WTC11 (cell line): ENCODE results near the gene MIEF1. TPM values are rescaled to one million over a fixed set of nuclear protein-coding genes. Genes with fewer than 3 reads are reported as not detected.

Experiments
- ATAC-seq: fragments of 200-7000 bp; cut with Tn5 transposase; 2 replicates; pipeline ENCODE4 v1.10.0; 2021; ENCODE audit warnings: mild to moderate bottlenecking, moderate library complexity
- CTCF ChIA-PET: fragments of 300-600 bp; sonication (Branson Sonifier 250); formaldehyde crosslinking; loops from one replicate; lab custom pipeline; 2021; ENCODE audit warnings: antibody characterized with exemption; lab: Charles Lee
- POLR2A ChIA-PET: fragments of 350-600 bp; sonication (Branson Sonifier 250); formaldehyde crosslinking; loops from one replicate; lab custom pipeline; 2021; ENCODE audit warnings: antibody characterized with exemption; lab: Charles Lee
- DNase-seq: peaks from one replicate; pipeline ENCODE4 v3.0.0; 2021; ENCODE audit warnings: low spot score
- H3K27ac Mint-ChIP-seq: 2 replicates; pipeline ENCODE4 v1.8.0; 2021; ENCODE audit warnings: mixed read lengths
- H3K27me3 Mint-ChIP-seq: 2 replicates; pipeline ENCODE4 v1.8.0; 2021; ENCODE audit warnings: low read depth, mild to moderate bottlenecking, moderate library complexity, mixed read lengths
- H3K36me3 Mint-ChIP-seq: 2 replicates; pipeline ENCODE4 v1.8.0; 2021; ENCODE audit warnings: mixed read lengths
- H3K4me1 Mint-ChIP-seq: 2 replicates; pipeline ENCODE4 v1.8.0; 2022; ENCODE audit warnings: mixed read lengths
- H3K4me3 Mint-ChIP-seq: 2 replicates; pipeline ENCODE4 v1.8.0; 2021; ENCODE audit warnings: mild to moderate bottlenecking, moderate library complexity, mixed read lengths
- H3K9me3 Mint-ChIP-seq: 2 replicates; pipeline ENCODE4 v1.8.0; 2021; ENCODE audit warnings: mixed read lengths
- CREM ChIP-seq: sonication (generic); formaldehyde crosslinking; IDR thresholded peaks from 2 replicates; pipeline ENCODE4 v1.8.1; 2022; ENCODE audit warnings: mild to moderate bottlenecking, missing genetic modification reagents, moderate library complexity
- EMX1 ChIP-seq: fragments of 250-450 bp; sonication (Bioruptor Pico); IDR thresholded peaks from 2 replicates; pipeline ENCODE4 v1.8.0; 2021; ENCODE audit warnings: mild to moderate bottlenecking
- ESRRA ChIP-seq: sonication (generic); formaldehyde crosslinking; IDR thresholded peaks from 2 replicates; pipeline ENCODE4 v1.8.1; 2022; ENCODE audit warnings: mild to moderate bottlenecking, missing genetic modification reagents, borderline replicate concordance
- FOXK1 ChIP-seq: sonication (generic); formaldehyde crosslinking; IDR thresholded peaks from 2 replicates; pipeline ENCODE4 v1.8.0; 2022; ENCODE audit warnings: mild to moderate bottlenecking, moderate library complexity, missing genetic modification reagents
- HMGA2 ChIP-seq: fragments of 250-450 bp; sonication (Bioruptor Pico); IDR thresholded peaks from 2 replicates; pipeline ENCODE4 v1.4.0; 2021; ENCODE audit warnings: mild to moderate bottlenecking, moderate library complexity
- JUN ChIP-seq: sonication (generic); formaldehyde crosslinking; IDR thresholded peaks from 2 replicates; pipeline ENCODE4 v1.8.0; 2023; ENCODE audit warnings: mild to moderate bottlenecking, missing genetic modification reagents
- MXD4 ChIP-seq: fragments of 250-450 bp; sonication (Bioruptor Pico); IDR thresholded peaks from 2 replicates; pipeline ENCODE4 v1.8.0; 2021; ENCODE audit warnings: mild to moderate bottlenecking, moderate library complexity, borderline replicate concordance
- PRRX2 ChIP-seq: fragments of 250-450 bp; sonication (Bioruptor Pico); IDR thresholded peaks from 2 replicates; pipeline ENCODE4 v1.8.0; 2021; ENCODE audit warnings: mild to moderate bottlenecking
- SMAD3 ChIP-seq: sonication (generic); formaldehyde crosslinking; IDR thresholded peaks from 2 replicates; pipeline ENCODE4 v1.8.0; 2022; ENCODE audit warnings: missing genetic modification reagents, mild to moderate bottlenecking, borderline replicate concordance
- SOX15 ChIP-seq: fragments of 250-450 bp; sonication (Bioruptor Pico); IDR thresholded peaks from 2 replicates; pipeline ENCODE4 v1.9.0; 2021; ENCODE audit warnings: mild to moderate bottlenecking
- TEAD1 ChIP-seq: sonication (generic); formaldehyde crosslinking; IDR thresholded peaks from 2 replicates; pipeline ENCODE4 v1.8.0; 2022; ENCODE audit warnings: mild to moderate bottlenecking, missing genetic modification reagents
- ZNF219 ChIP-seq: sonication (generic); formaldehyde crosslinking; IDR thresholded peaks from 2 replicates; pipeline ENCODE4 v1.8.0; 2023; ENCODE audit warnings: missing genetic modification reagents, mild to moderate bottlenecking, borderline replicate concordance
- ZNF423 ChIP-seq: fragments of 250-450 bp; sonication (Bioruptor Pico); IDR thresholded peaks from 2 replicates; pipeline ENCODE4 v2.1.2; 2022; ENCODE audit warnings: mild to moderate bottlenecking, moderate library complexity
- ZNF671 ChIP-seq: fragments of 250-450 bp; sonication (Bioruptor Pico); IDR thresholded peaks from 2 replicates; pipeline ENCODE4 v1.8.0; 2021; ENCODE audit warnings: mild to moderate bottlenecking
- total RNA-seq: library from RNA; stranded (reverse); gene quantifications from 3 replicates; pipeline ENCODE4 v1.2.3, GENCODE V29; 2021
- TF ChIP-seq, protein P1 (sequence below): fragments of 250-450 bp; sonication (Bioruptor Pico); IDR thresholded peaks from 2 replicates; pipeline ENCODE4 v1.9.0; 2021; ENCODE audit warnings: mild to moderate bottlenecking
- TF ChIP-seq, protein P2 (sequence below): sonication (generic); formaldehyde crosslinking; IDR thresholded peaks from 2 replicates; pipeline ENCODE4 v1.8.1; 2023; ENCODE audit warnings: mild to moderate bottlenecking, missing genetic modification reagents, moderate library complexity
- TF ChIP-seq, protein P3 (sequence below): fragments of 250-450 bp; sonication (Bioruptor Pico); IDR thresholded peaks from 2 replicates; pipeline ENCODE4 v1.9.0; 2021; ENCODE audit warnings: moderate library complexity, mild to moderate bottlenecking, inconsistent platforms, borderline replicate concordance
- TF ChIP-seq, protein P4 (sequence below): sonication (generic); formaldehyde crosslinking; IDR thresholded peaks from 2 replicates; pipeline ENCODE4 v1.8.0; 2022; ENCODE audit warnings: mild to moderate bottlenecking, missing genetic modification reagents
- TF ChIP-seq, protein P5 (sequence below): sonication (generic); formaldehyde crosslinking; IDR thresholded peaks from 2 replicates; pipeline ENCODE4 v1.8.1; 2022; ENCODE audit warnings: missing genetic modification reagents, borderline replicate concordance
- TF ChIP-seq, protein P6 (sequence below): sonication (generic); formaldehyde crosslinking; IDR thresholded peaks from 2 replicates; pipeline ENCODE4 v1.8.0; 2022; ENCODE audit warnings: missing genetic modification reagents

MIEF1 gene
- total RNA-seq, 1 experiment from 2014 or later: 38.7 TPM

DNA sequence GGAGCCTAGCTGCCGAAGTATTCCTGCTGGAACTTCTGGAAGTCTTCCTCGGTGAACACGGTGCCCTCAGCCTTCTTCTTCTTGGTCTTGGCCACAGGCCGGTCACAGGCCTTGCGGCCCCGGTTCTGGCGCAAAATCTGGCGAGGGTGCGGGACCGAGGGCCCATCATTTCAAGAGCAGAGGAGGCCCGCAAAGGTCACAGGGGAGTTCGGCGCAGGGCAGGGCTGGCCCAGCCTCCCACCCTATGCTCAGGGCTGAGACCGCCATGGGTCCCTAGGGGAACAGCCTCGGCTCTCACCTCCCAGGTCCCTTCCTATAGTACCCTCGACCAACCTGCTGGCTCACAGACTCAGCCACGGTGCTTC lies 27.4 kb downstream of the MIEF1 start:
- Mint-ChIP-seq H3K4me1 (peaks cover 67% of the 10 kb centered on the region), H3K4me3 (no peak overlapping the region), H3K27ac (peak overlapping the region; percentile 74; the same call in 1 of the 2 replicates), H3K27me3 (no peaks in the 10 kb centered on the region), H3K9me3 (no peaks in the 10 kb centered on the region), H3K36me3 (peaks cover 22% of the 10 kb centered on the region)
- ChIA-PET CTCF (interaction anchor here (0.7 to 2.7 kb wide), 50 partner anchors 9 to 515 kb away, joined by 3 to 54 read pairs (median 5); partner anchors contain the start of genes ATF4, MIEF1, RPL3 and TAB1), POLR2A (interaction anchor here (0.6 to 1.3 kb wide), 5 partner anchors 9 to 654 kb away, joined by 3 to 15 read pairs (median 3); partner anchors contain the start of gene ATF4)
- ATAC-seq: no peak
- DNase-seq: no peak
- TF ChIP-seq CREM (peak; percentile 66; the same call in 1 of the 2 replicates), JUN (CRISPR knock-in tag) (no peak), FOXK1 (CRISPR knock-in tag) (0 out of 2 replicates have a peak, but pooled peaks have one; percentile 19), ESRRA (CRISPR knock-in tag) (peak; percentile 1; the same call in 1 of the 2 replicates), SMAD3 (no peak)
- TF ChIP-seq, all 79 proteins: peak for 3

DNA sequence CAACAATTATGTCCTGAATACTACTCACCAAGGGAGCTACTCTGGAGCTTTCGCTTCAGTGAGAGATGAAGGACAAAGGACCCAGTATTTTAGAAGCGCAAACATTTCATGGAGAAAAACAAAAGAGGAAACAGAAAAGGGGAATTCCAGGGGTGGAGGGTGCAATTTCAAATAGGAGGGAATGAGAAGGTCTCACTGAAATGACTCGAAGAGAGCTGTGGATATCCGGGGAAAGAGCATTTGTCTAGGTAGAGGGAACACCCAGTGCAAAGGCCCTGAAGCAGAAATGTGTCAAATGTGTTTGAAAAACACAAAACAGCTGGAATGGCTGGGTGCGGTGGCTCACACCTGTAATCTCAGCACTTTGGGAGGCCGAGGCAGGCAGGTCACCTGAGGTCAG lies 28.0 kb downstream of the MIEF1 start:
- H3K27me3 Mint-ChIP-seq: no peaks in the 10 kb centered on the region
- no peak for ATAC-seq

DNA sequence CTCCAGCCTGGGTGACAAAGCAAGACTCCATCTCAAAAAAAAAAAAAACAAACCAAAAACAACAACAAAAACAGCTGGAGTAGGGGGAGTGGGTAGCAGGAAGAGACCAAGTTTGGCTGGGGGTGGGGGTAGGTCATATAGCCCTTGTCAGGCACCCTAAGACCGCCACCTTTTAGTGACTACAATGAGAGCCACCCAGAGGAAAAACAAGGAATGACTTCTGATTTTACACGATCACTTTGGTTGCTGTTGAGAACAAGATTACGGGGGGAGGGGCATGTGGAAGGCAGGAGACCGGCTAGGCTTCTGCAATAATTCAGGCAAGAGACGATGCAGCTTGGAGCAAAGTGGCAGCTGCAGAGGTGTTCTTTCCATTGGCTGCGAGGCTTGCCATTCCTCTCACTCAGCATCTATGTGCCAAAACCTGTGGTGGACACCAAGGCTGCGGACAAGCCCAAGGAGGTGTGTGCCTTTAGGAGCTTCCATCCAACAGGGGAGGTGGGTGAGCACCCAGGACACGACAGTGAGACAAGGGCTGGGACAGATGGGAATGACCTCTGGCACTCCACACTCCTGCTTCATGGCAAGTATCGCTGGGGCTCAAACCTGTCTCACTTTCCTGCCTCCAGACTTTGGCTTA lies 28.7 kb downstream of the MIEF1 start:
- DNase-seq: no peak
- no peak; the same call in 1 of the 2 replicates for ATAC-seq
- Mint-ChIP-seq H3K4me1 (peaks cover 65% of the 10 kb centered on the region), H3K27me3 (no peaks in the 10 kb centered on the region), H3K4me3 (peak overlapping the region; percentile 95), H3K36me3 (peaks cover 18% of the 10 kb centered on the region), H3K9me3 (no peaks in the 10 kb centered on the region), H3K27ac (peak overlapping the region; percentile 85; the same call in 1 of the 2 replicates)
- ChIA-PET POLR2A (interaction anchor here (1.0 to 1.5 kb wide), 2 partner anchors 11 to 509 kb away, joined by 3 read pairs; partner anchors contain the start of gene ATF4), CTCF (interaction anchor here (0.7 to 2.7 kb wide), 9 partner anchors 9 to 131 kb away, joined by 3 to 29 read pairs (median 3); partner anchors contain the start of genes ATF4 and TAB1)
- TF ChIP-seq, protein P1, sequence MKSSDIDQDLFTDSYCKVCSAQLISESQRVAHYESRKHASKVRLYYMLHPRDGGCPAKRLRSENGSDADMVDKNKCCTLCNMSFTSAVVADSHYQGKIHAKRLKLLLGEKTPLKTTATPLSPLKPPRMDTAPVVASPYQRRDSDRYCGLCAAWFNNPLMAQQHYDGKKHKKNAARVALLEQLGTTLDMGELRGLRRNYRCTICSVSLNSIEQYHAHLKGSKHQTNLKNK: no peak
- TF ChIP-seq, protein P2, sequence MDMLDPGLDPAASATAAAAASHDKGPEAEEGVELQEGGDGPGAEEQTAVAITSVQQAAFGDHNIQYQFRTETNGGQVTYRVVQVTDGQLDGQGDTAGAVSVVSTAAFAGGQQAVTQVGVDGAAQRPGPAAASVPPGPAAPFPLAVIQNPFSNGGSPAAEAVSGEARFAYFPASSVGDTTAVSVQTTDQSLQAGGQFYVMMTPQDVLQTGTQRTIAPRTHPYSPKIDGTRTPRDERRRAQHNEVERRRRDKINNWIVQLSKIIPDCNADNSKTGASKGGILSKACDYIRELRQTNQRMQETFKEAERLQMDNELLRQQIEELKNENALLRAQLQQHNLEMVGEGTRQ (CRISPR knock-in tag): no peak
- TF ChIP-seq EMX1 (CRISPR knock-in tag) (no peak), ZNF219 (CRISPR knock-in tag) (no peak), SOX15 (CRISPR knock-in tag) (no peak), TEAD1 (CRISPR knock-in tag) (no peak), CREM (no peak), MXD4 (no peak), PRRX2 (CRISPR knock-in tag) (no peak), JUN (CRISPR knock-in tag) (no peak)
- TF ChIP-seq, protein P3, sequence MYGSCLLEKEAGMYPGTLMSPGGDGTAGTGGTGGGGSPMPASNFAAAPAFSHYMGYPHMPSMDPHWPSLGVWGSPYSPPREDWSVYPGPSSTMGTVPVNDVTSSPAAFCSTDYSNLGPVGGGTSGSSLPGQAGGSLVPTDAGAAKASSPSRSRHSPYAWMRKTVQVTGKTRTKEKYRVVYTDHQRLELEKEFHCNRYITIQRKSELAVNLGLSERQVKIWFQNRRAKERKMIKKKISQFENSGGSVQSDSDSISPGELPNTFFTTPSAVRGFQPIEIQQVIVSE (CRISPR knock-in tag): no peak
- TF ChIP-seq, protein P4, sequence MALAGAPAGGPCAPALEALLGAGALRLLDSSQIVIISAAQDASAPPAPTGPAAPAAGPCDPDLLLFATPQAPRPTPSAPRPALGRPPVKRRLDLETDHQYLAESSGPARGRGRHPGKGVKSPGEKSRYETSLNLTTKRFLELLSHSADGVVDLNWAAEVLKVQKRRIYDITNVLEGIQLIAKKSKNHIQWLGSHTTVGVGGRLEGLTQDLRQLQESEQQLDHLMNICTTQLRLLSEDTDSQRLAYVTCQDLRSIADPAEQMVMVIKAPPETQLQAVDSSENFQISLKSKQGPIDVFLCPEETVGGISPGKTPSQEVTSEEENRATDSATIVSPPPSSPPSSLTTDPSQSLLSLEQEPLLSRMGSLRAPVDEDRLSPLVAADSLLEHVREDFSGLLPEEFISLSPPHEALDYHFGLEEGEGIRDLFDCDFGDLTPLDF (CRISPR knock-in tag): no peak

More for the DNA sequence above, 28.0 kb downstream of the MIEF1 start:
- peak overlapping the region; percentile 74 for H3K27ac Mint-ChIP-seq
- TF ChIP-seq, protein P5, sequence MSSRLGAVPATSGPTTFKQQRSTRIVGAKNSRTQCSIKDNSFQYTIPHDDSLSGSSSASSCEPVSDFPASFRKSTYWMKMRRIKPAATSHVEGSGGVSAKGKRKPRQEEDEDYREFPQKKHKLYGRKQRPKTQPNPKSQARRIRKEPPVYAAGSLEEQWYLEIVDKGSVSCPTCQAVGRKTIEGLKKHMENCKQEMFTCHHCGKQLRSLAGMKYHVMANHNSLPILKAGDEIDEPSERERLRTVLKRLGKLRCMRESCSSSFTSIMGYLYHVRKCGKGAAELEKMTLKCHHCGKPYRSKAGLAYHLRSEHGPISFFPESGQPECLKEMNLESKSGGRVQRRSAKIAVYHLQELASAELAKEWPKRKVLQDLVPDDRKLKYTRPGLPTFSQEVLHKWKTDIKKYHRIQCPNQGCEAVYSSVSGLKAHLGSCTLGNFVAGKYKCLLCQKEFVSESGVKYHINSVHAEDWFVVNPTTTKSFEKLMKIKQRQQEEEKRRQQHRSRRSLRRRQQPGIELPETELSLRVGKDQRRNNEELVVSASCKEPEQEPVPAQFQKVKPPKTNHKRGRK (CRISPR knock-in tag): no peak
- TF ChIP-seq, protein P6, sequence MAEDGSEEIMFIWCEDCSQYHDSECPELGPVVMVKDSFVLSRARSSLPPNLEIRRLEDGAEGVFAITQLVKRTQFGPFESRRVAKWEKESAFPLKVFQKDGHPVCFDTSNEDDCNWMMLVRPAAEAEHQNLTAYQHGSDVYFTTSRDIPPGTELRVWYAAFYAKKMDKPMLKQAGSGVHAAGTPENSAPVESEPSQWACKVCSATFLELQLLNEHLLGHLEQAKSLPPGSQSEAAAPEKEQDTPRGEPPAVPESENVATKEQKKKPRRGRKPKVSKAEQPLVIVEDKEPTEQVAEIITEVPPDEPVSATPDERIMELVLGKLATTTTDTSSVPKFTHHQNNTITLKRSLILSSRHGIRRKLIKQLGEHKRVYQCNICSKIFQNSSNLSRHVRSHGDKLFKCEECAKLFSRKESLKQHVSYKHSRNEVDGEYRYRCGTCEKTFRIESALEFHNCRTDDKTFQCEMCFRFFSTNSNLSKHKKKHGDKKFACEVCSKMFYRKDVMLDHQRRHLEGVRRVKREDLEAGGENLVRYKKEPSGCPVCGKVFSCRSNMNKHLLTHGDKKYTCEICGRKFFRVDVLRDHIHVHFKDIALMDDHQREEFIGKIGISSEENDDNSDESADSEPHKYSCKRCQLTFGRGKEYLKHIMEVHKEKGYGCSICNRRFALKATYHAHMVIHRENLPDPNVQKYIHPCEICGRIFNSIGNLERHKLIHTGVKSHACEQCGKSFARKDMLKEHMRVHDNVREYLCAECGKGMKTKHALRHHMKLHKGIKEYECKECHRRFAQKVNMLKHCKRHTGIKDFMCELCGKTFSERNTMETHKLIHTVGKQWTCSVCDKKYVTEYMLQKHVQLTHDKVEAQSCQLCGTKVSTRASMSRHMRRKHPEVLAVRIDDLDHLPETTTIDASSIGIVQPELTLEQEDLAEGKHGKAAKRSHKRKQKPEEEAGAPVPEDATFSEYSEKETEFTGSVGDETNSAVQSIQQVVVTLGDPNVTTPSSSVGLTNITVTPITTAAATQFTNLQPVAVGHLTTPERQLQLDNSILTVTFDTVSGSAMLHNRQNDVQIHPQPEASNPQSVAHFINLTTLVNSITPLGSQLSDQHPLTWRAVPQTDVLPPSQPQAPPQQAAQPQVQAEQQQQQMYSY (CRISPR knock-in tag): no peak
- TF ChIP-seq ZNF423 (no peak), ZNF671 (no peak), HMGA2 (CRISPR knock-in tag) (no peak)
- H3K9me3 Mint-ChIP-seq: no peaks in the 10 kb centered on the region
- peak overlapping the region; percentile 10; the same call in 1 of the 2 replicates for H3K4me3 Mint-ChIP-seq
- H3K36me3 Mint-ChIP-seq: peaks cover 18% of the 10 kb centered on the region
- DNase-seq: no peak
- ChIA-PET CTCF (interaction anchor here (0.6 to 2.7 kb wide), 10 partner anchors 10 to 219 kb away, joined by 3 to 36 read pairs (median 6); partner anchors contain the start of genes ATF4 and TAB1), POLR2A (interaction anchor here (1.5 kb wide), 1 partner anchor 10 kb away, joined by 3 read pairs; the partner anchor contains the start of gene ATF4)
- peaks cover 64% of the 10 kb centered on the region for H3K4me1 Mint-ChIP-seq
